HCT116 (cell line): ENCODE results near the gene ZBTB7C. TPM values are rescaled to one million over a fixed set of nuclear protein-coding genes. Genes with fewer than 3 reads are reported as not detected.

Experiments
- ATAC-seq: fragments of 200-7000 bp; cut with Tn5 transposase; 2 replicates; pipeline ENCODE4 v1.9.1; 2020; ENCODE audit warnings: mild to moderate bottlenecking, moderate library complexity
- BruUV-seq: library from RNA; stranded (reverse); fragments of 400-500 nt; replicated peaks from 2 replicates; lab custom pipeline; 2021; lab: Mats Ljungman, UMichigan
- CTCF ChIA-PET: fragments of 300-600 bp; sonication (Branson Sonifier 250); formaldehyde crosslinking; loops from one replicate; lab custom pipeline; 2021; ENCODE audit warnings: antibody characterized with exemption; lab: Charles Lee
- POLR2A ChIA-PET: fragments of 300-600, 350-600 bp; sonication (Branson Sonifier 250); formaldehyde crosslinking; loops from one replicate; lab custom pipeline; 2021; ENCODE audit warnings: antibody characterized with exemption; lab: Charles Lee
- RAD21 ChIA-PET, 2 experiments: fragments of 300-600 bp; sonication (Branson Sonifier 250); formaldehyde crosslinking; loops; one replicate each; lab custom pipeline; 2023; ENCODE audit warnings: low total read pairs in 2 of 2; ENCODE audit not compliant: uncharacterized antibody in 2 of 2, unreplicated experiment in 2 of 2, low non-redundant PET in 1 of 2; lab: Charles Lee
- DNase-seq: peaks from one replicate; pipeline ENCODE4 v3.0.0-alpha.2; 2010; ENCODE audit warnings: low read depth, low spot score
- H2AFZ ChIP-seq: fragments of 200-600 bp; shearing (Covaris generic), sonication (generic); 2 replicates; pipeline ENCODE4 v1.6.1; 2017; ENCODE audit warnings: low read depth, mixed run types, mixed read lengths, antibody characterized with exemption, low read length; ENCODE audit not compliant: poor library complexity, severe bottlenecking
- H3K27ac ChIP-seq: 2 replicates; pipeline ENCODE4 v1.5.1; 2012; ENCODE audit warnings: low read depth, low read length
- H3K27me3 ChIP-seq: fragments of 200-600 bp; sonication (generic); 2 replicates; pipeline ENCODE4 v1.6.1; 2016; ENCODE audit warnings: mixed run types, low read length, mixed read lengths; ENCODE audit not compliant: insufficient read depth
- H3K36me3 ChIP-seq, 2 experiments: fragments of 200-500 bp in 1 of 2; fragments of 200-600 bp in 1 of 2; sonication (Bioruptor generic) in 1 of 2; sonication (generic) in 1 of 2; 2 replicates each; pipeline versions ENCODE4 v1.5.1 to v1.6.1; 2014 to 2016; ENCODE audit warnings: low read length in 2 of 2, inconsistent platforms in 1 of 2, mixed read lengths in 1 of 2, mixed run types in 1 of 2; ENCODE audit not compliant: insufficient read depth in 2 of 2, control insufficient read depth in 1 of 2
- H3K4me1 ChIP-seq, 2 experiments: fragments of 200-600 bp in 1 of 2; sonication (generic) in 1 of 2; 2 replicates each; pipeline versions ENCODE4 v1.5.1 to v1.6.1; 2012 to 2017; ENCODE audit warnings: low read length in 2 of 2, inconsistent platforms in 1 of 2, mild to moderate bottlenecking in 1 of 2, mixed read lengths in 1 of 2, mixed run types in 1 of 2, moderate library complexity in 1 of 2; ENCODE audit not compliant: insufficient read depth in 2 of 2, control insufficient read depth in 1 of 2
- H3K4me2 ChIP-seq: fragments of 200-600 bp; sonication (generic); 2 replicates; pipeline ENCODE4 v1.6.1; 2017; ENCODE audit warnings: mixed run types, low read length, mixed read lengths
- H3K4me3 ChIP-seq, 2 experiments: fragments of 200-600 bp in 1 of 2; sonication (generic) in 1 of 2; replicated peaks in 1 of 2; 2 replicates each; pipeline ENCODE4 v1.5.1; 2011 to 2016; ENCODE audit warnings: low read length in 2 of 2, control low read depth in 1 of 2, low read depth in 1 of 2, mild to moderate bottlenecking in 1 of 2, mixed read lengths in 1 of 2, mixed run types in 1 of 2
- H3K79me2 ChIP-seq: fragments of 200-600 bp; sonication (generic); 2 replicates; pipeline ENCODE4 v1.6.1; 2017; ENCODE audit warnings: mild to moderate bottlenecking, mixed run types, low read length, moderate library complexity, mixed read lengths; ENCODE audit not compliant: insufficient read depth
- H3K9ac ChIP-seq: fragments of 200-600 bp; sonication (generic); 2 replicates; pipeline ENCODE4 v1.6.1; 2016; ENCODE audit warnings: low read length, mixed read lengths
- H3K9me2 ChIP-seq: fragments of 200-600 bp; sonication (generic), shearing (Covaris generic); 2 replicates; pipeline ENCODE4 v1.6.1; 2017; ENCODE audit warnings: mixed run types, mild to moderate bottlenecking, moderate library complexity; ENCODE audit not compliant: insufficient read depth
- H3K9me3 ChIP-seq, 2 experiments: fragments of 200-500 bp in 1 of 2; fragments of 200-600 bp in 1 of 2; sonication (Bioruptor generic) in 1 of 2; sonication (generic) in 1 of 2; 2 replicates each; pipeline ENCODE4 v1.6.1; 2014 to 2017; ENCODE audit warnings: low read length in 2 of 2, mixed read lengths in 2 of 2, inconsistent platforms in 1 of 2, low read depth in 1 of 2, mild to moderate bottlenecking in 1 of 2, mixed run types in 1 of 2, moderate library complexity in 1 of 2; ENCODE audit not compliant: control insufficient read depth in 1 of 2, insufficient read depth in 1 of 2
- H4K20me1 ChIP-seq: fragments of 200-600 bp; sonication (generic), shearing (Covaris generic); 2 replicates; pipeline ENCODE4 v1.6.1; 2017; ENCODE audit warnings: mixed run types, mild to moderate bottlenecking, moderate library complexity; ENCODE audit not compliant: insufficient read depth
- ATF3 ChIP-seq: IDR thresholded peaks from 2 replicates; pipeline ENCODE4 v1.6.1; 2012
- CBX3 ChIP-seq: IDR thresholded peaks from 2 replicates; pipeline ENCODE4 v1.6.1; 2012; ENCODE audit warnings: low read depth
- CEBPB ChIP-seq: IDR thresholded peaks from 2 replicates; pipeline ENCODE4 v1.6.1; 2012; ENCODE audit warnings: low read depth
- EGR1 ChIP-seq: IDR thresholded peaks from 2 replicates; pipeline ENCODE4 v1.6.1; 2012; ENCODE audit warnings: low read depth
- ELF1 ChIP-seq: IDR thresholded peaks from 2 replicates; pipeline ENCODE4 v1.6.1; 2012; ENCODE audit warnings: low read depth, borderline replicate concordance
- FOSL1 ChIP-seq: IDR thresholded peaks from 2 replicates; pipeline ENCODE4 v1.6.1; 2012; ENCODE audit warnings: low read depth
- JUND ChIP-seq: IDR thresholded peaks from 2 replicates; pipeline ENCODE4 v1.6.1; 2012
- MAX ChIP-seq: IDR thresholded peaks from 2 replicates; pipeline ENCODE4 v1.6.1; 2012
- POLR2AphosphoS5 ChIP-seq: IDR thresholded peaks from 2 replicates; pipeline ENCODE4 v1.6.1; 2011; ENCODE audit warnings: mild to moderate bottlenecking, low read depth, low read length, moderate library complexity
- RAD21 ChIP-seq: IDR thresholded peaks from 2 replicates; pipeline ENCODE4 v1.6.1; 2012; ENCODE audit warnings: low read depth, mild to moderate bottlenecking
- REST ChIP-seq: IDR thresholded peaks from 2 replicates; pipeline ENCODE4 v1.6.1; 2012; ENCODE audit warnings: low read depth
- SP1 ChIP-seq: IDR thresholded peaks from 2 replicates; pipeline ENCODE4 v1.6.1; 2012; ENCODE audit warnings: low read depth
- SRF ChIP-seq: IDR thresholded peaks from 2 replicates; pipeline ENCODE4 v1.6.1; 2012; ENCODE audit warnings: low read depth
- TCF7L2 ChIP-seq: IDR thresholded peaks from 2 replicates; pipeline ENCODE4 v1.7.0; 2011; ENCODE audit warnings: borderline replicate concordance, inconsistent platforms; ENCODE audit not compliant: insufficient read depth, insufficient read length; ENCODE audit errors: extremely low read depth
- YY1 ChIP-seq: IDR thresholded peaks from 2 replicates; pipeline ENCODE4 v1.6.1; 2011; ENCODE audit warnings: low read length, low read depth, moderate library complexity, mild to moderate bottlenecking; ENCODE audit not compliant: insufficient replicate concordance; ENCODE audit errors: extremely low read depth
- ZBTB33 ChIP-seq: IDR thresholded peaks from 2 replicates; pipeline ENCODE4 v1.6.1; 2011; ENCODE audit warnings: mild to moderate bottlenecking, low read length, moderate library complexity; ENCODE audit not compliant: insufficient replicate concordance; ENCODE audit errors: extremely low read depth
- ZNF274 ChIP-seq: fragments of 200-500 bp; sonication (Bioruptor generic); IDR thresholded peaks from 2 replicates; pipeline ENCODE4 v1.6.1; 2014; ENCODE audit warnings: mild to moderate bottlenecking, low read depth, low read length, inconsistent platforms
- intact Hi-C: fragments of 100-400 bp; cut with micrococcal nuclease; formaldehyde crosslinking; loops from 2 replicates; pipeline ENCODE4 v1.10.0; 2022
- total RNA-seq: library from RNA; stranded (reverse); gene quantifications from one replicate; pipeline ENCODE4 v1.2.1, GENCODE V29; 2021; ENCODE audit not compliant: unreplicated experiment

Gene ZBTB7C
- total RNA-seq, 1 experiment from 2014 or later, result 0.37 TPM

GRCh38 chr18:48340560-48340959, 68.6 kb downstream of the ZBTB7C start:
- Histone ChIP-seq H3K4me2 (no peak overlapping the region), H3K27me3 (no peaks in the 10 kb centered on the region), H3K9ac (no peak overlapping the region), H2AFZ (no peak overlapping the region), H3K4me3 (no peak overlapping the region), H3K79me2 (no peaks in the 10 kb centered on the region), H3K9me3 (no peaks in the 10 kb centered on the region), H3K27ac (no peak overlapping the region), H3K4me1 (no peaks in the 10 kb centered on the region), H4K20me1 (no peaks in the 10 kb centered on the region), H3K36me3 (no peaks in the 10 kb centered on the region), H3K9me2 (no peaks in the 10 kb centered on the region)
- intact Hi-C loops, result no loop called here
- no TSS peak for BruUV-seq
- TF ChIP-seq POLR2AphosphoS5 (no peak), CEBPB (no peak), ZNF274 (no peak), EGR1 (no peak), JUND (no peak), RAD21 (no peak), SRF (no peak), REST (no peak), CBX3 (no peak), ATF3 (no peak), ZBTB33 (no peak), SP1 (no peak), TCF7L2 (no peak), MAX (no peak), FOSL1 (no peak), ELF1 (no peak), YY1 (no peak)
- CTCF ChIA-PET, result no interaction called here
- POLR2A ChIA-PET, result no interaction called here
- ATAC-seq (no peak), DNase-seq (no peak)
- RAD21 ChIA-PET, result no interaction called here
